HFF-Myc (cell line): ENCODE results near the gene ADAMTS12.

Experiments
- DNase-seq: peaks from one replicate; pipeline ENCODE4 v3.0.0-alpha.2; 2011; ENCODE audit warnings: low read depth; ENCODE audit errors: extremely low read depth
- H3K4me3 ChIP-seq: replicated peaks from 2 replicates; pipeline ENCODE4 v1.5.1; 2011; ENCODE audit warnings: low read depth, mild to moderate bottlenecking, control low read depth, low read length
- TF ChIP-seq, protein P1 (sequence below): IDR thresholded peaks from 2 replicates; pipeline ENCODE4 v1.5.1; 2012; ENCODE audit warnings: mild to moderate bottlenecking, low read depth, low read length, control low read depth; ENCODE audit errors: missing control alignments

ADAMTS12 gene

DNA sequence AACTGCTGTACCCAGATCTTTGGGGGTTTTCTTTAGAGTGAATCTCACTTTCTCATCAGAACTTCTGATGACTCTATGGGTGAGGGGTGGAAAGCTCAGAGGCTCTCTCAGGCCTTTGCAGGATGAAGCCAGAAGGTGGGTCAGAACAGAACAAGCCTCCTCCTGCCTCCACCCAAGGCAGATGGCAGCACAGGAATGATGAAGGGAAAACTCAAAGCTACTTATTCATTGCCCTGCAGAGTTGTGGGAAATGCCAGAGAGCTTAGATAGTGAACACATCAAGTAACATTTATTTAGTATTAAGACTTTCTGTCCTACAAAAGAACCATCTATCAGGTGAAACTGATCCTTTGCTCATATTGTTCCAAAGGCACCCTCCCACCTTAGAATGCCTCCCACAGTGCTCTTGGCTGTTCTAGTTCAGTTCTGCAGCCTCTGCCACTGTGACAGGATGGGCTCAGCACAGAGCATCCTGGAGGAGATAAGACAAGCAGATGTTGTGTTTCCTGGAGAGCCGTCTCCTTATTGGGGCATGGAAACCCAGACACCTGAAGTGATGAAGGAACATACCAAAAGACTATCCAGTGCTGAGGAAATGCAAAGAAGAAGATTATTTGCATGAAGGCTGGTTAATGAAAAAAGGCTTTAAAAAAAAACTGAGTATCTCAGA, 146.6 kb downstream of the ADAMTS12 start:
- DNase-seq: no peak
- no peak overlapping the region for H3K4me3 ChIP-seq
- TF ChIP-seq, protein P1, sequence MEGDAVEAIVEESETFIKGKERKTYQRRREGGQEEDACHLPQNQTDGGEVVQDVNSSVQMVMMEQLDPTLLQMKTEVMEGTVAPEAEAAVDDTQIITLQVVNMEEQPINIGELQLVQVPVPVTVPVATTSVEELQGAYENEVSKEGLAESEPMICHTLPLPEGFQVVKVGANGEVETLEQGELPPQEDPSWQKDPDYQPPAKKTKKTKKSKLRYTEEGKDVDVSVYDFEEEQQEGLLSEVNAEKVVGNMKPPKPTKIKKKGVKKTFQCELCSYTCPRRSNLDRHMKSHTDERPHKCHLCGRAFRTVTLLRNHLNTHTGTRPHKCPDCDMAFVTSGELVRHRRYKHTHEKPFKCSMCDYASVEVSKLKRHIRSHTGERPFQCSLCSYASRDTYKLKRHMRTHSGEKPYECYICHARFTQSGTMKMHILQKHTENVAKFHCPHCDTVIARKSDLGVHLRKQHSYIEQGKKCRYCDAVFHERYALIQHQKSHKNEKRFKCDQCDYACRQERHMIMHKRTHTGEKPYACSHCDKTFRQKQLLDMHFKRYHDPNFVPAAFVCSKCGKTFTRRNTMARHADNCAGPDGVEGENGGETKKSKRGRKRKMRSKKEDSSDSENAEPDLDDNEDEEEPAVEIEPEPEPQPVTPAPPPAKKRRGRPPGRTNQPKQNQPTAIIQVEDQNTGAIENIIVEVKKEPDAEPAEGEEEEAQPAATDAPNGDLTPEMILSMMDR: no peak

- TF ChIP-seq, protein P1: no peak
- no peak overlapping the region for H3K4me3 ChIP-seq
- DNase-seq: no peak
Measured at GRCh38 chr5:33743099-33743498, 148.7 kb downstream of the ADAMTS12 start.

GRCh38 chr5:33742181-33742580, 149.6 kb downstream of the ADAMTS12 start:
- no peak overlapping the region for H3K4me3 ChIP-seq
- no peak for DNase-seq
- TF ChIP-seq, protein P1: no peak

DNA sequence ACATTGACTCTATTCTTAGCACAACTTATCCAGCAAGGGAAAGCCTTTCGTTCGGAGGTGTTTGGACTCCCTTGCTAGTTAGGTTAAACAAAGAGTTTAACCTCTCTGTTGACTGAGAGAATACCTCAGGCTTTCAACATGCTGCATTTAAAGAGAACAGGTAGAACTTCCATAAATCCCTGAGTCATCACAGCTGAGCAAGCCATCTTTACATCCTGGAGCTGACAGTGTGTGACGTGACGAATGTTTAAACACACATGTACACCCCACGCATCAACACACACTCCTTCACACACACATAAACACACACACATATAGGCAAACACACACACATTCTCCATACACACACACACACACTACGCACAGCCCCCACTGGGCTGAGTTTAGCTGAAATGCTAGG, 152.8 kb downstream of the ADAMTS12 start:
- TF ChIP-seq, protein P1: no peak
- H3K4me3 ChIP-seq: no peak overlapping the region

GRCh38 chr5:33738097-33738496, 153.7 kb downstream of the ADAMTS12 start:
- H3K4me3 ChIP-seq: no peak overlapping the region
- TF ChIP-seq, protein P1: no peak
- no peak for DNase-seq

More for the DNA sequence above, 152.8 kb downstream of the ADAMTS12 start:
- DNase-seq: no peak

DNA sequence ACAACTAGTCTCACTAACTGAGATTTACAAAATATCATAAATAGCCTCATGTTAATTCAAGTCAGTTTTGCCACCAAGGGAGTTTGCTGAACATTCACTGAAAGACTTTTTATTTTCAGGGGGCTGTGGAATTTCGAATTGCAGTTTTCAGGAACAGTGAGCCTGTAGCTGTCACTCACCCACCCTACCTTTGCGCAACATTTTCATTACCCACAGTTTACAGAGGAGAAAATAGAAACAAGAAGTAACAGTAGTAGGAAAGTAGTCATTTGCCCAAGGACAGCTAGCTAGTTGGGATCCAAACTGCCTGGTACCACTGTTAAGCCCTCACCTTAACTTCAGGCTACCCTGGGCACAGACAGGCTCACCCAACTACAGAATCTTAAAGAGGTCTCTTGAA, 154.1 kb downstream of the ADAMTS12 start:
- TF ChIP-seq, protein P1: no peak
- DNase-seq: no peak
- H3K4me3 ChIP-seq: no peak overlapping the region

DNA sequence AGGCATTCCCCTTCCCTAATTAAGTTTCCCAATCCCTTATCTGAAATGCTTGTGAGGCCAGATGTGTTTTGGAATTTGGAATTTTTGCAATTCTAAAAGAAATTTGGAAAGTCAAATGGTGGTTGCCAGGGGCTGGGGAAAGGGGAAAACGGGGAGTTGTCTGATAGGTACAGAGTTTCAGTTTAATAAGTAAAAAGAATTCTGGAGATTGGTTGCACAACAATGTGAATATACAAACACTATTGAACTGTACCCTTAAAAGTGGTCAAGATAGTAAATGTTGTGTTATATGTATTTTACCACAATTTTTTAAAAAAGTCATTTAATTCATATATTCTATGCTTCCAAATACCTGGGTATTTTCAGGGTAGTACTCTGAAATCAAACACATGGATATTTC, 154.5 kb downstream of the ADAMTS12 start:
- no peak overlapping the region for H3K4me3 ChIP-seq
- DNase-seq: no peak
- TF ChIP-seq, protein P1: no peak
